Measurements from ENCODE around the gene TMEM45B. TPM values are rescaled to one million over a fixed set of nuclear protein-coding genes. Genes with fewer than 3 reads are reported as not detected.
"Not testable (repeated sequence)": the region's sequence is repeated elsewhere in the genome, so short reads cannot be mapped to it uniquely, and the experiment has no call there.

Gene TMEM45B
- total RNA-seq, 1 donor: not detected

DNA sequence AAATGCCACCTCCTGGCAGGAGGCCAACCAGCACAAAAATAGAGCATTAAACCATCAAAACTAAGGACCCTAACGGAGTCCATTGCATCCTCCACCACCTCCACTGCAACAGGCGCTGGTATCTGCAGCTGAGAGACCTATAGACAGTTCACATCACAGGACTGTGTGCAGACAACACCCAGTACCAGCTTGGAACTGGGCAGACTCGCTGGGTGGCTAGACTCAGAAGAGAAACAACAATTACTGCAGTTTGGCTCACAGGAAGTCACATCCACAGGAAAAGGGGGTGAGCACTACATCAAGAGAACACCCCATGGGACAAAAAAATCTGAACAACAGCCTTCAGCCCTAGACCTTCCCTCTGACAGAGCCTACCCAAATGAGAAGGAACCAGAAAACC is 11.6 kb upstream of the TMEM45B start:
- no peak overlapping the region for H3K4me3 ChIP-seq (ENCODE audit: low read depth, low read length)
- no peak for TF ChIP-seq CTCF (IDR thresholded peaks at IDR 0.05; ENCODE audit: insufficient read depth, low read length)

DNA sequence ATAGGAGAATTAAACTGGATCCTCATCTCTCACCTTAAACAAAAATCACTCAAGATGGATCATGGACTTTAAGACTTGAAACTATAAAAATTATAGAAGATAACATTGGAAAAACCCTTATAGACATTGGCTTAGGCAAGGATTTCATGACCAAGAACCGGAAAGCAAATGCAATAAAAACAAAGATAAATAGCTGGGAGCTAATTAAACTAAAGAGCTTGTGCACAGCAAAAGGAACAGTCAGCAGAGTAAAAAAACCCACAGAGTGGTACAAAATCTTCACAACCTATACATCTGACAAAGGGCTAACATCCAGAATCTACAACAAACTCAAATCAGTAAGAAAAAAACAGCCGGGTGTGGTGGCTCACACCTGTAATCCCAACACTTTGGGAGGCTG is 7.4 kb upstream of the TMEM45B start:
- not testable (repeated sequence) for DNase-seq (ENCODE audit: low read depth)

More for the DNA sequence above, 11.6 kb upstream of the TMEM45B start:
- no peak for DNase-seq (ENCODE audit: low read depth)

DNA sequence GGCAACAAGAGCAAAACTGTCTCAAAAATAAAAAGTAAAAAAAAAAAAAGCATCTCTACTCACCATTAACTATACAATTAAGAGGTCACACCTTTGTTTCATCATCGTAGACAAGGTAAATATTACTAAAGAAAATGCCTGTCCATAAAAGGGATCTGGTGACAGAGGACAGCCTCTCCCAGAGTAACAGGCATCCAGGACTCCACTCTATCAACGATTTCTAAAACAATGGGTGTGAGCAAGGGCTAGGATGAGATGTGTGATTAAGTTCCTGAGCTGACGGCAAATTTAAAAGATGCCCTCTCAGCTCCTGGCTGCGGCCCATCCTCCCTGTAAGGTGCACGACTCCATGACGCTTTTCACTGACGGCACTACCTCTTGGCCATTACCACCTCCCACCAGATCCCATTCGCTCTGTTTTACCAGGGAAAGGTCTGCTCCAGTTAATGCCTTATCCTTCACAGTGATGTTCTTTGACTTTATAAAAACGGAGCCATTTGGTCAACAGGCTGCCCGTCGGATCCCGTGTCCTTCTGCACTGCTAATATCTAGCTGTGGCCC is 2.3 kb upstream of the TMEM45B start:
- TF ChIP-seq CTCF (IDR thresholded peaks at IDR 0.05; ENCODE audit: insufficient read depth, low read length): no peak
- no peak overlapping the region for H3K4me3 ChIP-seq (ENCODE audit: low read depth, low read length)
- no peak for DNase-seq (ENCODE audit: low read depth)

More for the DNA sequence above, 7.4 kb upstream of the TMEM45B start:
- not testable (repeated sequence) for H3K4me3 ChIP-seq (ENCODE audit: low read depth, low read length)

DNA sequence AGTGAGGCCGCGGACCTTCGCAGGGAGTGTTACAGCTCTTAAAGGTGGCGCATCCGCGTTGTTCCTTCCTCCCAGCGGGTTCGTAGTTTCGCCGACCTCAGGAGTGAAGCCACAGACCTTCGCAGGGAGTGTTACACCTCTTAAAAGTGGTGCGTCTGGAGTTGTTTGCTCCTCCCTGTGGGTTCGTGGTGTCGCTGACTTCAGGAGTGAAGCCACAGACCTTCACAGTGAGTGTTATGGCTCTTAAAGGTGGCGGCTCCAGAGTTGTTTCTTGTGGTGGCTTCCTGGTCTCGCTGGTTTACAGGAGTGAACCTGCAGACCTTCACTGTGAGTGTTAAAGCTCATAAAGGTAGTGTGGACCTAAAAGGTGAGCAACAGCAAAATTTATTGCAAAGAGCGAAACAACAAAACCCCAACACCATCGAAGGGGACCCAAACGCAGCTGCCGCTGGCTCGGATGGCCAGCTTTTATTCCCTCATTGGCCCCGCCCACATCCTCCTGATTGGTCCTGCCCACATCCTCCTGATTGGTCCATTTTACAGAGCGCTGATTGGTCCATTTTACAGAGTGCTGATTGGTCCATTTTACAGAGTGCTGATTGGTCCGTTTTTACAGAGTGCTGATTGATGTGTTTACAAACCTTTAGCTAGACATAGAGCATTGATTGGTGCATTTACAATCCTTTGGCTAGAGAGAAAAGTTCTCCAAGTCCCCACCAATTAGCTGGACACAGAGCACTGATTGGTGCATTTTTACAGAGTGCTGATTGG is 1.2 kb upstream of the TMEM45B start:
- H3K4me3 ChIP-seq (ENCODE audit: low read depth, low read length): no peak overlapping the region
- no peak for DNase-seq (ENCODE audit: low read depth)
- no peak for TF ChIP-seq CTCF (IDR thresholded peaks at IDR 0.05; ENCODE audit: insufficient read depth, low read length)

DNA sequence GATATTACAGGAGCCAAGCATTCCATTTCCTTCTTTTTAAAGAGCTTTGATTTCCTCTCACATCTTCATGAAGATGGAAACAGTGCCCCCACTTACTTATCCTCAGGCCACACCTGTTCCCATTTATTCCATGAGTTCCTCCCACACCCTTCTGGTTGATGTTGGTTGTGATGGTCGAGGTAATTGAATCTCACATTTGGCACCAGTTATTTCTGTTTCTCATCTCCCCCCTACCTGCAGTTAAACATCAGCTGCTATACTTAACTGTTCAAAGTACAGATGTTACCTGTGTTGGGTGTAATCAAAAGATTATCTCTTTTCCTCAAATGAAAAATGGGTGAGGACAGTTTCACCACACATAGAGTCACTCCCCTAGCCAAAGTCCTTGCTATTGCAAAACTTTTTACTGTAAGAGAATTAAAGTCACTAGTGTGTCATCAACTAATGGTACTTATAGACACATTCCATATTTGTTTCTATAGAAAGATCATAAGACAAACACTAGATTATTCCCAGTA is 1.9 kb downstream of the TMEM45B start:
- no peak overlapping the region for H3K4me3 ChIP-seq (ENCODE audit: low read depth, low read length)
- no peak for TF ChIP-seq CTCF (IDR thresholded peaks at IDR 0.05; ENCODE audit: insufficient read depth, low read length)
- DNase-seq (ENCODE audit: low read depth): no peak

DNA sequence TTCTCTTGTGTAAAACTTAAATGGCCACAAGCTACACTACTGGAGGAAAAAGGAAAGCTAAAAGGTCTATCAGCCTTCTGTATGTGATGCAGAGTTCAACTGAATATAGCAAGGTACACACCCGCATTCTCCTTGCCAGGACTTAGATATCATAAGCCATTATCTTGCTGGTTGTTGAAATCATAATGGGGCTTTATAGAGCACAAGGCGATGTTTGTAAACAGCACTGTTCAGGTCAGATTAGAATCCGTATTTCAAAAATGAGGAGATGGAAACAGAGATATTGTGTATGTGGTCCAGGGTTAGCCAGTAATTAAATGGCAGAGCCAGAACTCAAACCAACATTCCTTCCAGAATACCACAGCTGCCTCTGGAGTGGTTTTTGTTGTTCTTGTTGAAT is 2.6 kb downstream of the TMEM45B start:
- DNase-seq (ENCODE audit: low read depth); H3K4me3 ChIP-seq (ENCODE audit: low read depth, low read length): not testable (repeated sequence)

DNA sequence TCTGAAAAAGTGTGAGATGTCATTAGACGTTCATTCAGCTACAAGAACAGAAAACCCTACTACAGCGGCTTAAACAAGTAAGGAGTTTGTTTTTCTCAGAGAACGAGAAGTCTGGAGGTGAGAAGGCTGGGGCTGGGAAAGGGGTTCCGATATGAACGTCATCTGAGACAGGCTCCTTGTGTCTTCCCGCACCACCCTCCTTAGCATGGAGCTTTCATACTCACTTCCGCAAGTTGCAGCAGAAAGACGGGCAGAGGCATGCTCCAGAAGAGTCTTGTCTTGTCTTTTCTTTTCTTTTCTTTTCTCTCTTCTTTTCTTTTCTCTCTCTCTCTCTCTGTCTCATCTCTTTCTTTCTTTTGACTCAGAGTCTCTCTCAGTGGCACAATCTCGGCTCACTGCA is 3.6 kb downstream of the TMEM45B start:
- TF ChIP-seq CTCF (IDR thresholded peaks at IDR 0.05; ENCODE audit: insufficient read depth, low read length): no peak
- no peak for DNase-seq (ENCODE audit: low read depth)
- no peak overlapping the region for H3K4me3 ChIP-seq (ENCODE audit: low read depth, low read length)

- H3K4me3 ChIP-seq (ENCODE audit: low read depth, low read length); DNase-seq (ENCODE audit: low read depth): not testable (repeated sequence)
These were observed 4.6 kb downstream of the TMEM45B start for GRCh38 chr11:129820228-129820627.

- H3K4me3 ChIP-seq (ENCODE audit: low read depth, low read length); DNase-seq (ENCODE audit: low read depth): not testable (repeated sequence)
These were observed 7.6 kb downstream of the TMEM45B start for GRCh38 chr11:129823281-129823680.

GRCh38 chr11:129823799-129824198 is 8.2 kb downstream of the TMEM45B start:
- not testable (repeated sequence) for DNase-seq (ENCODE audit: low read depth); H3K4me3 ChIP-seq (ENCODE audit: low read depth, low read length)
